GM23248 (cell line): ENCODE data around the gene PDGFRB. TPM values are rescaled to one million over a fixed set of nuclear protein-coding genes. Genes with fewer than 3 reads are reported as not detected.
A peak's percentile ranks its signal among the peaks of the same experiment; 100 is the strongest.

Experiments used
- DNase-seq: peaks from one replicate; pipeline ENCODE4 v3.0.0-alpha.2; 2015
- H2AFZ ChIP-seq: fragments of 200-600 bp; sonication (generic); 2 replicates; pipeline ENCODE4 v1.6.1; 2016; ENCODE audit warnings: antibody characterized with exemption
- H3F3A ChIP-seq: fragments of 200-600 bp; sonication (generic); 2 replicates; pipeline ENCODE4 v1.6.1; 2016; ENCODE audit warnings: mild to moderate bottlenecking, antibody characterized with exemption, mixed run types; ENCODE audit not compliant: insufficient read depth
- H3K27ac ChIP-seq: fragments of 200-600 bp; sonication (generic); 2 replicates; pipeline ENCODE4 v1.5.1; 2016; ENCODE audit warnings: mild to moderate bottlenecking
- H3K27me3 ChIP-seq: fragments of 200-600 bp; sonication (generic); replicated peaks from 2 replicates; pipeline ENCODE4 v1.6.1; 2016; ENCODE audit warnings: mild to moderate bottlenecking; ENCODE audit not compliant: insufficient read depth
- H3K36me3 ChIP-seq: fragments of 200-600 bp; sonication (generic); 2 replicates; pipeline ENCODE4 v1.6.1; 2016; ENCODE audit warnings: low read depth, mild to moderate bottlenecking
- H3K4me1 ChIP-seq: fragments of 200-600 bp; sonication (generic); 2 replicates; pipeline ENCODE4 v1.6.1; 2016; ENCODE audit warnings: mild to moderate bottlenecking; ENCODE audit not compliant: insufficient read depth
- H3K4me2 ChIP-seq: fragments of 200-600 bp; sonication (generic); one replicate; pipeline ENCODE4 v1.6.1; 2016; ENCODE audit warnings: mild to moderate bottlenecking; ENCODE audit not compliant: unreplicated experiment
- H3K4me3 ChIP-seq: fragments of 200-600 bp; sonication (generic); 2 replicates; pipeline ENCODE4 v1.5.1; 2016; ENCODE audit warnings: mild to moderate bottlenecking
- H3K79me2 ChIP-seq: fragments of 200-600 bp; sonication (generic); 2 replicates; pipeline ENCODE4 v1.6.1; 2016; ENCODE audit warnings: mild to moderate bottlenecking; ENCODE audit not compliant: insufficient read depth
- H3K9ac ChIP-seq: fragments of 200-600 bp; sonication (generic); 2 replicates; pipeline ENCODE4 v1.6.1; 2016; ENCODE audit warnings: mild to moderate bottlenecking
- H3K9me2 ChIP-seq: fragments of 200-600 bp; sonication (generic); 2 replicates; pipeline ENCODE4 v1.6.1; 2016; ENCODE audit warnings: mixed run types, mild to moderate bottlenecking, moderate library complexity; ENCODE audit not compliant: insufficient read depth
- H3K9me3 ChIP-seq: fragments of 200-600 bp; sonication (generic); one replicate; pipeline ENCODE4 v1.6.1; 2017; ENCODE audit warnings: low read depth
- H4K20me1 ChIP-seq: fragments of 200-600 bp; sonication (generic); 2 replicates; pipeline ENCODE4 v1.6.0; 2016; ENCODE audit not compliant: insufficient read depth
- EZH2 ChIP-seq: fragments of 200-600 bp; sonication (generic); IDR thresholded peaks from 2 replicates; pipeline ENCODE4 v1.6.1; 2018; ENCODE audit warnings: antibody characterized with exemption, mild to moderate bottlenecking; ENCODE audit not compliant: insufficient read depth, poor library complexity, severe bottlenecking
- EZH2phosphoT487 ChIP-seq: fragments of 200-600 bp; sonication (generic); IDR thresholded peaks from 2 replicates; pipeline ENCODE4 v1.6.1; 2018; ENCODE audit warnings: antibody characterized with exemption, moderate library complexity, mild to moderate bottlenecking, low read depth; ENCODE audit not compliant: insufficient read depth
- WGBS, 2 experiments: methylation state at CpG; one replicate each; pipeline ENCODE4 v1.1.6; 2015 to 2017; ENCODE audit warnings: low lambda C conversion rate in 2 of 2, low coverage in 1 of 2; ENCODE audit errors: missing lambda C conversion rate in 2 of 2; 5-methylcytosine and 5-hydroxymethylcytosine counted together
- in situ Hi-C: fragments of 300-500 bp; cut with MboI; formaldehyde crosslinking; loops from 2 replicates; pipeline ENCODE4 v1.15.0; 2020
- polyA plus RNA-seq: library from polyadenylated mRNA; unstranded; fragments of >200 nt; fragmentation: Nextera tagmentation; extraction: Ambion mirVana; gene quantifications from 2 replicates; pipeline ENCODE4 v1.2.1, GENCODE V29; 2016
- total RNA-seq: library from RNA; depleted of rRNA; stranded (reverse); fragments of >200 nt; shearing (Covaris generic); gene quantifications from 2 replicates; pipeline ENCODE4 v1.2.3, GENCODE V29; 2014

PDGFRB gene
- total and polyA plus RNA-seq, 2 experiments from 2014 or later = 155 to 205 TPM

- 89 to 92% methylated on average over 10 of the region's 10 CpGs for WGBS, 2 experiments
- peaks cover 29% of the 10 kb centered on the region for H3K4me1 ChIP-seq
- H3K4me3 ChIP-seq = no peak overlapping the region
- no peaks in the 10 kb centered on the region for H3K79me2 ChIP-seq
- TF ChIP-seq EZH2 (no peak), EZH2phosphoT487 (no peak)
- DNase-seq = peak; percentile 80
- H3K36me3 ChIP-seq = peaks cover 14% of the 10 kb centered on the region
- H3K9me2 ChIP-seq = no peaks in the 10 kb centered on the region
- no peak overlapping the region for H3K9ac ChIP-seq
- no peak overlapping the region for H3K4me2 ChIP-seq
- in situ Hi-C loops = loop anchor here (25.0 kb wide), 1 partner anchor 280 kb away; no protein-coding TSS in a partner anchor
- peaks cover 46% of the 10 kb centered on the region for H3F3A ChIP-seq
- no peak overlapping the region for H2AFZ ChIP-seq
- H4K20me1 ChIP-seq = no peaks in the 10 kb centered on the region
- peak overlapping the region; percentile 15; the same call in 1 of the 2 replicates for H3K27ac ChIP-seq
- H3K9me3 ChIP-seq = no peaks in the 10 kb centered on the region
- no peaks in the 10 kb centered on the region for H3K27me3 ChIP-seq
Observed at GRCh38 chr5:150116667-150117400, 38.8 kb downstream of the PDGFRB start.

GRCh38 chr5:150114773-150115408, 40.8 kb downstream of the PDGFRB start:
- H3K9ac ChIP-seq = no peak overlapping the region
- no peak overlapping the region for H3K4me3 ChIP-seq
- H3K79me2 ChIP-seq = no peaks in the 10 kb centered on the region
- peaks cover 11% of the 10 kb centered on the region; the same call in 1 of the 2 replicates for H3K36me3 ChIP-seq
- H3K4me2 ChIP-seq = no peak overlapping the region
- in situ Hi-C loops = loop anchor here (25.0 kb wide), 1 partner anchor 278 kb away; no protein-coding TSS in a partner anchor
- no peaks in the 10 kb centered on the region for H3K9me2 ChIP-seq
- no peak overlapping the region for H2AFZ ChIP-seq
- H3K4me1 ChIP-seq = peaks cover 32% of the 10 kb centered on the region
- peaks cover 64% of the 10 kb centered on the region for H3F3A ChIP-seq
- H3K27me3 ChIP-seq = no peaks in the 10 kb centered on the region
- TF ChIP-seq EZH2phosphoT487 = no peak
- TF ChIP-seq EZH2 = no peak
- no peak overlapping the region for H3K27ac ChIP-seq
- H3K9me3 ChIP-seq = no peaks in the 10 kb centered on the region
- no peaks in the 10 kb centered on the region for H4K20me1 ChIP-seq
- 76 to 77% methylated on average over 8 of the region's 8 CpGs for WGBS, 2 experiments
- DNase-seq = no peak

- H3K27me3 ChIP-seq = no peaks in the 10 kb centered on the region
- H4K20me1 ChIP-seq = no peaks in the 10 kb centered on the region
- no peak overlapping the region for H3K4me2 ChIP-seq
- in situ Hi-C loops = loop anchor here (25.0 kb wide), 1 partner anchor 277 kb away; no protein-coding TSS in a partner anchor
- H3K79me2 ChIP-seq = no peaks in the 10 kb centered on the region
- H2AFZ ChIP-seq = no peak overlapping the region
- H3K4me3 ChIP-seq = no peak overlapping the region
- no peaks in the 10 kb centered on the region for H3K9me2 ChIP-seq
- peaks cover 32% of the 10 kb centered on the region for H3K4me1 ChIP-seq
- peaks cover 69% of the 10 kb centered on the region for H3F3A ChIP-seq
- peaks cover 11% of the 10 kb centered on the region; the same call in 1 of the 2 replicates for H3K36me3 ChIP-seq
- no peaks in the 10 kb centered on the region for H3K9me3 ChIP-seq
- 80 to 81% methylated on average over 11 to 12 of the region's 12 CpGs for WGBS, 2 experiments
- peak overlapping the region; percentile 69; the same call in 1 of the 2 replicates for H3K9ac ChIP-seq
- no peak for TF ChIP-seq EZH2phosphoT487
- TF ChIP-seq EZH2 = no peak
- peak overlapping the region; percentile 88; the same call in 1 of the 2 replicates for H3K27ac ChIP-seq
- DNase-seq = no peak
Observed at GRCh38 chr5:150114102-150114641, 41.5 kb downstream of the PDGFRB start.

- H3K4me3 ChIP-seq = no peak overlapping the region
- 43 to 45% methylated on average over 18 of the region's 18 CpGs for WGBS, 2 experiments
- H3K9ac ChIP-seq = peak overlapping the region; percentile 69
- H3K27me3 ChIP-seq = no peaks in the 10 kb centered on the region
- H3K9me3 ChIP-seq = no peaks in the 10 kb centered on the region
- H3K36me3 ChIP-seq = 0 out of 2 replicates have a peak, but pooled peaks cover 11% of the 10 kb centered on the region
- no peaks in the 10 kb centered on the region for H3K9me2 ChIP-seq
- no peaks in the 10 kb centered on the region for H3K79me2 ChIP-seq
- in situ Hi-C loops = loop anchor here (25.0 kb wide), 1 partner anchor 276 kb away; no protein-coding TSS in a partner anchor
- H3K27ac ChIP-seq = peak overlapping the region; percentile 88
- H4K20me1 ChIP-seq = no peaks in the 10 kb centered on the region
- peaks cover 67% of the 10 kb centered on the region for H3F3A ChIP-seq
- H3K4me2 ChIP-seq = no peak overlapping the region
- peak; percentile 57 for DNase-seq
- no peak overlapping the region for H2AFZ ChIP-seq
- TF ChIP-seq EZH2 (no peak), EZH2phosphoT487 (no peak)
- peaks cover 37% of the 10 kb centered on the region for H3K4me1 ChIP-seq
Observed at GRCh38 chr5:150113047-150113744, 42.4 kb downstream of the PDGFRB start.
